HFFc6 (cell line): ENCODE results near the gene TADA2B. TPM values are rescaled to one million over a fixed set of nuclear protein-coding genes. Genes with fewer than 3 reads are reported as not detected.
"Not testable (repeated sequence)": the region's sequence is repeated elsewhere in the genome, so short reads cannot be mapped to it uniquely, and the experiment has no call there.

Experiments used
- DNase-seq: peaks from one replicate; pipeline ENCODE4 v3.0.0-alpha.2; 2018
- H3K27ac Mint-ChIP-seq: 2 replicates; pipeline ENCODE4 v1.8.0; 2020; ENCODE audit warnings: mild to moderate bottlenecking, mixed read lengths
- H3K27me3 Mint-ChIP-seq: 2 replicates; pipeline ENCODE4 v1.8.0; 2021; ENCODE audit warnings: mild to moderate bottlenecking, moderate library complexity, mixed read lengths; ENCODE audit not compliant: insufficient read depth
- H3K36me3 Mint-ChIP-seq: 2 replicates; pipeline ENCODE4 v1.8.0; 2021; ENCODE audit warnings: low read depth, mixed read lengths
- H3K4me1 Mint-ChIP-seq: 2 replicates; pipeline ENCODE4 v1.8.0; 2020; ENCODE audit warnings: low read depth, mixed read lengths
- H3K4me3 Mint-ChIP-seq: 2 replicates; pipeline ENCODE4 v1.8.0; 2020; ENCODE audit warnings: mild to moderate bottlenecking, moderate library complexity, mixed read lengths
- H3K9me3 Mint-ChIP-seq: 2 replicates; pipeline ENCODE4 v1.8.0; 2020; ENCODE audit warnings: mild to moderate bottlenecking, mixed read lengths
- total RNA-seq, 6 experiments: library from RNA; stranded (reverse); fragmentation: NEBNext Ultra II Directional; extraction: Animal tissue kit (Norgen Biotek cat#: 25700); gene quantifications; 2 replicates in 1 of 6; 3 replicates in 5 of 6; pipeline ENCODE4 v1.2.3, GENCODE V29; 2021
- TF ChIP-seq, protein P1 (sequence below): fragments of 200-600 bp; sonication (generic); IDR thresholded peaks from 2 replicates; pipeline ENCODE4 v1.5.0; 2021; ENCODE audit warnings: antibody characterized with exemption, mild to moderate bottlenecking

The TADA2B gene
- total RNA-seq, 6 experiments from 2014 or later: 15.5 to 19.9 (median 17.9) TPM

GRCh38 chr4:7074426-7074825 lies 31.3 kb downstream of the TADA2B start:
- Mint-ChIP-seq H3K9me3 (no peaks in the 10 kb centered on the region), H3K36me3 (no peaks in the 10 kb centered on the region), H3K27ac (no peak overlapping the region), H3K4me3 (no peak overlapping the region), H3K4me1 (peaks cover 22% of the 10 kb centered on the region), H3K27me3 (peaks cover 11% of the 10 kb centered on the region)
- TF ChIP-seq, protein P1, sequence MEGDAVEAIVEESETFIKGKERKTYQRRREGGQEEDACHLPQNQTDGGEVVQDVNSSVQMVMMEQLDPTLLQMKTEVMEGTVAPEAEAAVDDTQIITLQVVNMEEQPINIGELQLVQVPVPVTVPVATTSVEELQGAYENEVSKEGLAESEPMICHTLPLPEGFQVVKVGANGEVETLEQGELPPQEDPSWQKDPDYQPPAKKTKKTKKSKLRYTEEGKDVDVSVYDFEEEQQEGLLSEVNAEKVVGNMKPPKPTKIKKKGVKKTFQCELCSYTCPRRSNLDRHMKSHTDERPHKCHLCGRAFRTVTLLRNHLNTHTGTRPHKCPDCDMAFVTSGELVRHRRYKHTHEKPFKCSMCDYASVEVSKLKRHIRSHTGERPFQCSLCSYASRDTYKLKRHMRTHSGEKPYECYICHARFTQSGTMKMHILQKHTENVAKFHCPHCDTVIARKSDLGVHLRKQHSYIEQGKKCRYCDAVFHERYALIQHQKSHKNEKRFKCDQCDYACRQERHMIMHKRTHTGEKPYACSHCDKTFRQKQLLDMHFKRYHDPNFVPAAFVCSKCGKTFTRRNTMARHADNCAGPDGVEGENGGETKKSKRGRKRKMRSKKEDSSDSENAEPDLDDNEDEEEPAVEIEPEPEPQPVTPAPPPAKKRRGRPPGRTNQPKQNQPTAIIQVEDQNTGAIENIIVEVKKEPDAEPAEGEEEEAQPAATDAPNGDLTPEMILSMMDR: no peak
- DNase-seq: peak; percentile 27

GRCh38 chr4:7075962-7076695 lies 33.0 kb downstream of the TADA2B start:
- peaks cover 12% of the 10 kb centered on the region for H3K9me3 Mint-ChIP-seq
- peak; percentile 28 for DNase-seq
- H3K4me1 Mint-ChIP-seq: peaks cover 14% of the 10 kb centered on the region
- no peaks in the 10 kb centered on the region; the same call in 1 of the 2 replicates for H3K36me3 Mint-ChIP-seq
- TF ChIP-seq, protein P1: no peak
- H3K27ac Mint-ChIP-seq: no peak overlapping the region; the same call in 1 of the 2 replicates
- no peak overlapping the region for H3K4me3 Mint-ChIP-seq
- H3K27me3 Mint-ChIP-seq: peaks cover 13% of the 10 kb centered on the region

- no peak overlapping the region for H3K4me3 Mint-ChIP-seq
- no peaks in the 10 kb centered on the region; the same call in 1 of the 2 replicates for H3K36me3 Mint-ChIP-seq
- DNase-seq: no peak
- H3K27me3 Mint-ChIP-seq: peaks cover 15% of the 10 kb centered on the region
- no peak overlapping the region for H3K27ac Mint-ChIP-seq
- TF ChIP-seq, protein P1: no peak
- H3K9me3 Mint-ChIP-seq: peaks cover 12% of the 10 kb centered on the region
- peaks cover 14% of the 10 kb centered on the region for H3K4me1 Mint-ChIP-seq
These were observed 33.5 kb downstream of the TADA2B start for GRCh38 chr4:7076696-7077082.

DNA sequence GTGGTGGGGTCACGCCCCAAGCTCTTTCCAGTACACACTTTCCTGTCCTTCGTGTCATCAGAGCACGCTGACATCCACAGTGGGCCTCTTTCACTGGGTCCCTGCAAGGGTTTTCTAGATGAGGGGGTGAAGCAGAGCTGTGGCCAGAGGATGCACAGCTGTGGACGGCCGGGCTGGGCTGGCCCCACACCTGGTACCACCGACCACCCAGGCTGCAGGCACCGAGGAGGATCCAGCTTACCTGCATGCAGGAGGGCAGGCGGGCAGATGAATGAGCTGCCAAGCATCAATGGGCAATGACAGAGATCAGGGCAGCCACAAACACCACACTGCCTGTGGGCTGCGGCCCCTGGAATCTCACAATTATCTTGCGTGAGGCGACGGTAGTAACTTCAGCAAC lies 34.2 kb downstream of the TADA2B start:
- H3K27me3 Mint-ChIP-seq: peaks cover 20% of the 10 kb centered on the region
- H3K27ac Mint-ChIP-seq: no peak overlapping the region
- TF ChIP-seq, protein P1: no peak
- DNase-seq: no peak
- no peaks in the 10 kb centered on the region; the same call in 1 of the 2 replicates for H3K36me3 Mint-ChIP-seq
- H3K9me3 Mint-ChIP-seq: peaks cover 12% of the 10 kb centered on the region
- H3K4me1 Mint-ChIP-seq: peaks cover 14% of the 10 kb centered on the region
- no peak overlapping the region for H3K4me3 Mint-ChIP-seq

- H3K4me1 Mint-ChIP-seq: peaks cover 14% of the 10 kb centered on the region
These were observed 34.9 kb downstream of the TADA2B start for GRCh38 chr4:7078025-7078424.

DNA sequence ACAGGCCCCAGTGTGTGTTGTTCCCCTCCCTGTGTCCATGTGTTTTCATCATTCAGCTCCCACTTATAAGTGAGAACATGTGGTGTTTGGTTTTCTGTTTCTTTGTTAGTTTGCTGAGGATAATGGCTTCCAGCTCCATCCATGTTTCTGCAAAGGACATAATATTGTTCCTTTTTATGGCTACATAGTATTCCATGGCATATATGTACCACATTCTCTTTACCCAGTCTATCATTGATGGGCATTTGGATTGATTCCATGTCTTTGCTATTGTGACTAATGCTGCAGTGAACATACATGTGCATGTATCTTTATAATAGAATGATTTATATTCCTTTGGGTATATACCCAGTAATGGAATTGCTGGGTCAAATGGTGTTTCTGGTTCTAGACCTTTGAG lies 36.3 kb downstream of the TADA2B start:
- H3K4me3 Mint-ChIP-seq, DNase-seq, H3K4me1 Mint-ChIP-seq, H3K27ac Mint-ChIP-seq, H3K36me3 Mint-ChIP-seq: not testable (repeated sequence)
- Mint-ChIP-seq H3K27me3 (peaks cover 25% of the 10 kb centered on the region), H3K9me3 (peaks cover 12% of the 10 kb centered on the region)

More at GRCh38 chr4:7078025-7078424, 34.9 kb downstream of the TADA2B start:
- no peak for DNase-seq
- TF ChIP-seq, protein P1: no peak
- peaks cover 22% of the 10 kb centered on the region for H3K27me3 Mint-ChIP-seq
- no peak overlapping the region for H3K27ac Mint-ChIP-seq
- no peaks in the 10 kb centered on the region; the same call in 1 of the 2 replicates for H3K36me3 Mint-ChIP-seq
- peaks cover 12% of the 10 kb centered on the region for H3K9me3 Mint-ChIP-seq
- no peak overlapping the region for H3K4me3 Mint-ChIP-seq

DNA sequence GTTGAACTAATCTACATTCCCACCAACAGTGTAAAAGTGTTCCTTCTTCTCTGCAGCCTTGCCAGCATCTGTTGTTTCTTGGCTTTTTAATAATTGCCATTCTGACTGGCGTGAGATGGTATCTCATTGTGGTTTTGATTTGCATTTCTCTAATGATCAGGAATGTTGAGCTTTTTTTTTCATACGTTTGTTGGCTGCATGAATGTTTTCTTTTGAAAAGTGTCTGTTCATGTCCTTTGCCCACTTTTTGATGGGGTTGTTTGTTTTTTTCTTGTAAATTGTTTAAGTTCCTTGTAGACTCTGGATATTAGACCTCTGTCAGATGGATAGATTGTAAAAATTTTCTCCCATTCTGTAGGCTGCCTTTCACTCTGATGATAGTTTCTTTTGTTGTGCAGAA lies 36.7 kb downstream of the TADA2B start:
- not testable (repeated sequence) for H3K27ac Mint-ChIP-seq, DNase-seq, H3K36me3 Mint-ChIP-seq, H3K4me1 Mint-ChIP-seq, H3K4me3 Mint-ChIP-seq
- Mint-ChIP-seq H3K9me3 (peaks cover 12% of the 10 kb centered on the region), H3K27me3 (peaks cover 29% of the 10 kb centered on the region)
